NCI-H345 treated with DMSO at 0.1 percent for 48 hours (cell line): Measurements from ENCODE around the gene ABI2.

ENCODE experiments used
- DNase-seq: peaks from one replicate; lab custom pipeline; 2025; ENCODE audit not compliant: unreplicated experiment; lab: John Stamatoyannopoulos, UW

The ABI2 gene

DNA sequence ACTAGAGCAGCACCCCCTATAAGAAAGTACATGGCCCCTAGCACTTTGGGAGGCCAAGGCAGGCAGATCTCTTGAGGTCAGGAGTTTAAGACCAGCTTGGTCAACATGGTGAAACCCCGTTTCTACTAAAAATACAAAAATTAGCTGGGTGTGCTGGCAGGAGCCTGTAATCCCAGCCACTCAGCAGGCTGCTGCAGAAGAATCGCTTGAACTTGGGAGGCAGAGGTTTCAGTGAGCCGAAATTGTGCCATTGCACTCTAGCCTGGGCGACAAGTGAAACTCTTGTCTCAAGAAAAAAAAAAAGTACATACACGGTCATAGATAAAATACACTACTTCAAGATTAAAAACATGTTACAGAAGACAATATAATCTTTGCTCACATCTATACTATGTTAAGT is 143.1 kb downstream of the ABI2 start:
- no peak for DNase-seq

DNA sequence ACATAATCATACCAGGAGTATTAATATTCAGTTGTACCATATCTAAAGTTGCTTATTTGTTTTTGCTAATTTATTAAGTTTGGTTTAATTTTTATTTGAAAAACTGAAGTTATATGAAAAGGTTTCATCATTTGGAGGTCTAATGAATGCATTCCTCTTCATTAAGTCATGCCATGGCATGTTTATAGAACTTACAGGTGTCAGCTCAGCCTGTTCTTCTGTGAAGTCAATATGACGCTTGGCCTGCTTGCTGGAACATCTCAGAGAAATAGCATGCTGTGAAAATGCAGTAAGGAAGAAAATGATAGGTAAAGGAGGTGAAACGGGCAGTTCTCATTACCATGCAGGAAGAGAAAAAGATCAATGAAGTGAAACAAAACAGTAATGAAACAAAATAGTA is 148.7 kb downstream of the ABI2 start:
- no peak for DNase-seq

DNA sequence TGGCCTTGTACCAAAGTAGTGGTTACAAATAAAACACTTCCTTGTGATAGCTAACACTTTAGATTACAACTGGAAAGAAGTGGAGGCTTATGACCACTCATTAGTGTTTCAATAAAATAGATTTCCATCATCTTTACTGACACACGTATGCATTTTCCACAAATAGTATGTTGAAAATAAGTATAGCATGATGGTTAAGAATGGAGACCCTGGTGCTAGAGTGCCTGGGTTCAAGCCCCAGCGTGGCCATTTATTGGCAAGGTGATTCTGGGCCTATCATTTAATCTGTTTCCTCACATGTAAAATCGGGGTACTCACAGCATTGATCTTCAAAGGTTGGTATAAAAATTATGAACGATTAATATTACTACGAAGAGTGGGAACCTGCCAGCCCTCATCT is 152.4 kb downstream of the ABI2 start:
- no peak for DNase-seq

DNA sequence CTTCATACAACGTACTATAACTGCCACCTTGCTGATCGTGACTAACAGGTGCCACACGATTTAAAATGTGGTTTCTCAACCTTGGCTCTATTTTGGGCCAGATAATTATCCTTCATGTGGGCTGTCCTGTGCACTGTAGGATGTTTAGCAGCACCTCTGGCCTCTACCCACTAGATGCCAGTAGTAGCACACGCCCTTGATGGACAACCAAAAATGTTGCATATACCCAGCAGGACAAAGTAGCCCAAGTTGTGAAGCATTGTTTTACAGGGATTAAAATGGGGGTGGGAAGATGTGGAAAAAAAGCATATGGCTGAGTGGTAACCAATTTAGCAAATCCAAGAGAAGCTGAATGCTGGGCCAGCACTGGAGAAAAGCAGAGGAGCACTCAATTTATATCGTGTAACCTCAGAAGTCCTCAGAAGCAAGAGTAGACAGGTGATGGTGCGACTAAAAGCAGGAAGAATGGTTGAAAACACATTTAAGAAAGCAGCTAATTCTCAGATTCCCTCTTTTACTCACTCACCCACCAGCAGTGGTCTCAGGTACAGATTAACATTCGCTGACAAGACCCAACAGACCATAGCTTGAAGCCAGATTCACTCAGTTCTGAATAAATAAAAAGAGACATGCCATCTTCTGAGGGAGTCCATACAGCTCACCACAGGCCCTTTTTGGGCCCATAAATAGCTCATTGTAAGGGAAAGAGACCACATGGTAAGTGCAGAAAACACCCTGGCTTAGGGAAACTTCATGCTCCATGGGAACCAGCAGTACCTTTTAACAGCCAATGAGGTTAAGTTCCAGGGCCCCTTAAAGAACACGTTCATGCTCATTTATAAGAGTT is 156.3 kb downstream of the ABI2 start:
- no peak for DNase-seq

DNA sequence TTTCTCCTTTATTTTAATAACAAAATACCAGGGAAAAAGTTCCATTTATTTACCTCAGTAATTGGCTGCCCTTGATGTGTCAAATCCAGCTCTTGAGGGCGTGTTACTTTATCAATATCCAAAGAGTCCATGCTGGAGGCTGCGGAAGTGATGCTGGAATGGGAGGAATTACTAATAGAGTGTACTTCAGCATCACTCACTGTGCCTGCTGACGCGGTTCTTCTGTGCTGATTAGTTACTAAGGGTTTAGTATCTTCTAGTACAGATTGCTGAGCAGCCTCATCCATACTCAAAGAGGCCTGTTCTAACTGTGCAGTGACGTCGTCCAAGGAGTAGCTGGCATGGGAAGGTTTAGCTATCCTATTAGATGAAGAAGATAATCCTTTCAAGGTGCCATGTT is 161.3 kb downstream of the ABI2 start:
- no peak for DNase-seq

DNA sequence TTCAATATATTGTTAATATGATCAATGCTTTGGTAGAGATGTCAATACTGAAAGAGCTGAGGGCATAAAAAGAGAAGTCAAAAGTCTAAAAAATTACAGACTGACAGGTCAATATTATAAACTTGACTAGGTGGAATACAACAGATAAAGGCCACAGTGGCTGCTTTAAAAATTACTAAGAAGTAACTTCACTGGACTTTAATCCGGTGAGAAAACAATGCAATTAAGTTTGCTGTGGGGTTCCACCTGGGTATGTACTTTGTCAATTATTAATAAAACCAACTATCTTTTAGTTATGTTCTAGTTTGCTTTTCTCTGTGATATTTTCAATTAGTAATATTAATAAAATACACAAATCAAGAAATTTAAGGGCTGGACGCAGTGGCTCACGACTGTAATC is 162.2 kb downstream of the ABI2 start:
- no peak for DNase-seq

DNA sequence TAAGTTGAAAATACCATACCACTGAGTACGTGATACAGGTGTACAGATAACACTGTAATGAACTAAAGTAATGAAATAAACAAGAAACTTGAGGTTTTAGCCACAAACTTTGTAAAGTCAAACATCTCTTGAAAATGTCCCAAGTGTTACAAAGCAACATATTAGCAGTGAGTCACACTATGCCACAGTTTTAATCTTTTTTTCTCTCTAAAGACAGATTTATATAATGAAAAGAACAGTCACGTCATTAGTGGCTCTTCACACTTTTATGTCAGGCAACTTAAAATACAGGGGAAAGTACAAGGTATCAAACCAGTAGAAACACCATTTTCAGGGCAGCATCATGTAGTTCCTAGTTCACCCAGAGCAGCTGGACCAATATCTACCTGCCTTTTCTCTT is 164.8 kb downstream of the ABI2 start:
- DNase-seq = no peak
